GM19351 (cell line): ENCODE measurements around the gene FABP7.

Experiments used
- ATAC-seq: cut with Tn5 transposase; IDR thresholded peaks from one replicate; pipeline ENCODE4 v1.9.1; 2021; ENCODE audit warnings: mild to moderate bottlenecking, moderate library complexity; ENCODE audit not compliant: unreplicated experiment

The FABP7 gene

GRCh38 chr6:122832459-122832858 lies 52.9 kb downstream of the FABP7 start:
- ATAC-seq, result no peak

- no peak for ATAC-seq
These were observed 53.5 kb downstream of the FABP7 start for GRCh38 chr6:122833021-122833491.
